Endothelial cell of umbilical vein (primary cell): ENCODE measurements around the gene TMEM128. TPM values are rescaled to one million over a fixed set of nuclear protein-coding genes. Genes with fewer than 3 reads are reported as not detected.

ENCODE experiments used
- BruUV-seq: library from RNA; stranded (reverse); fragments of 400-500 nt; replicated peaks from 2 replicates; lab custom pipeline; 2021; lab: Mats Ljungman, UMichigan
- CTCF ChIA-PET: fragments of 300-600, 350-600 bp; sonication (Branson Sonifier 250); formaldehyde crosslinking; loops from one replicate; lab custom pipeline; 2021; ENCODE audit warnings: antibody characterized with exemption, inconsistent platforms; lab: Charles Lee
- POLR2A ChIA-PET: fragments of 300-600, 350-600 bp; sonication (Branson Sonifier 250); formaldehyde crosslinking; loops from one replicate; lab custom pipeline; 2021; ENCODE audit warnings: antibody characterized with exemption, inconsistent platforms; lab: Charles Lee
- DNase-seq: peaks from one replicate; pipeline ENCODE4 v3.0.0-alpha.2; 2011; ENCODE audit warnings: low read depth, low spot score
- FAIRE-seq: peaks from 2 replicates; lab custom pipeline; 2011; peaks lifted over from hg19 to GRCh38; lab: Jason Lieb, UNC
- H2AFZ ChIP-seq: 2 replicates; pipeline ENCODE4 v1.6.0; 2012; ENCODE audit warnings: low read depth, low read length, control low read depth, inconsistent platforms
- H3K27ac ChIP-seq: 2 replicates; pipeline ENCODE4 v1.5.1; 2011; ENCODE audit warnings: low read depth, mild to moderate bottlenecking, control low read depth, low read length, moderate library complexity; ENCODE audit not compliant: insufficient read depth
- H3K27me3 ChIP-seq, 2 experiments: 2 replicates each; pipeline versions ENCODE4 v1.6.0 to v1.6.1; 2011; ENCODE audit warnings: low read length in 2 of 2, mixed read lengths in 1 of 2; ENCODE audit not compliant: control insufficient read depth in 2 of 2, insufficient read depth in 2 of 2
- H3K36me3 ChIP-seq, 2 experiments: 2 replicates in 1 of 2; 3 replicates in 1 of 2; pipeline ENCODE4 v1.5.1; 2011; ENCODE audit warnings: low read length in 2 of 2, mild to moderate bottlenecking in 1 of 2, moderate library complexity in 1 of 2; ENCODE audit not compliant: control insufficient read depth in 2 of 2, insufficient read depth in 2 of 2; ENCODE audit errors: extremely low read depth in 1 of 2
- H3K4me1 ChIP-seq: 3 replicates; pipeline ENCODE4 v1.5.1; 2011; ENCODE audit warnings: mild to moderate bottlenecking, low read length; ENCODE audit not compliant: control insufficient read depth, insufficient read depth; ENCODE audit errors: extremely low read depth
- H3K4me2 ChIP-seq: 2 replicates; pipeline ENCODE4 v1.6.1; 2011; ENCODE audit warnings: low read length, control low read depth, mixed read lengths; ENCODE audit not compliant: insufficient read depth
- H3K4me3 ChIP-seq, 3 experiments: fragments of 200-600 bp in 1 of 3; sonication (generic), shearing (Covaris generic) in 1 of 3; replicated peaks in 1 of 3; 2 replicates each; pipeline ENCODE4 v1.5.1; 2011 to 2016; ENCODE audit warnings: control low read depth in 3 of 3, low read length in 3 of 3, mild to moderate bottlenecking in 2 of 3, inconsistent platforms in 1 of 3, low read depth in 1 of 3, moderate library complexity in 1 of 3; ENCODE audit not compliant: insufficient read depth in 1 of 3
- H3K79me2 ChIP-seq: 2 replicates; pipeline ENCODE4 v1.6.0; 2012; ENCODE audit warnings: low read length, inconsistent platforms; ENCODE audit not compliant: control insufficient read depth, insufficient read depth
- H3K9ac ChIP-seq: replicated peaks from 2 replicates; pipeline ENCODE3; 2011; ENCODE audit warnings: low read length, control low read depth; ENCODE audit not compliant: insufficient read depth; ENCODE audit errors: extremely low read depth
- H3K9me1 ChIP-seq: replicated peaks from 3 replicates; pipeline ENCODE4 v1.6.0; 2011; ENCODE audit warnings: mild to moderate bottlenecking, low read length; ENCODE audit not compliant: control insufficient read depth, insufficient read depth; ENCODE audit errors: extremely low read depth
- H3K9me3 ChIP-seq: replicated peaks from 2 replicates; pipeline ENCODE4 v1.5.1; 2012; ENCODE audit warnings: low read length, inconsistent platforms; ENCODE audit not compliant: control insufficient read depth, insufficient read depth
- H4K20me1 ChIP-seq: replicated peaks from 2 replicates; pipeline ENCODE3; 2011; ENCODE audit warnings: mild to moderate bottlenecking, low read length; ENCODE audit not compliant: control insufficient read depth, insufficient read depth; ENCODE audit errors: extremely low read depth
- EZH2 ChIP-seq: IDR thresholded peaks from 2 replicates; pipeline ENCODE4 v1.6.1; 2012; ENCODE audit warnings: borderline replicate concordance, low read depth, mild to moderate bottlenecking, moderate library complexity, low read length, inconsistent platforms; ENCODE audit not compliant: severe bottlenecking
- FOS ChIP-seq: IDR thresholded peaks from 2 replicates; pipeline ENCODE4 v1.6.1; 2011; ENCODE audit warnings: mild to moderate bottlenecking, low read length, moderate library complexity, borderline replicate concordance; ENCODE audit not compliant: insufficient read depth
- GATA2 ChIP-seq: IDR thresholded peaks from 2 replicates; pipeline ENCODE4 v1.7.0; 2011; ENCODE audit warnings: low read depth, mild to moderate bottlenecking, moderate library complexity, mixed read lengths, low read length; ENCODE audit not compliant: insufficient read length, insufficient read depth
- JUN ChIP-seq: IDR thresholded peaks from 2 replicates; pipeline ENCODE4 v1.6.1; 2011; ENCODE audit warnings: borderline replicate concordance, low read depth; ENCODE audit not compliant: insufficient read length, insufficient read depth
- MYC ChIP-seq: IDR thresholded peaks from one replicate; pipeline ENCODE4 v1.6.1; 2011; ENCODE audit warnings: mild to moderate bottlenecking, low read depth, low read length
- POLR2A ChIP-seq: IDR thresholded peaks from 2 replicates; pipeline ENCODE4 v1.6.1; 2012; ENCODE audit warnings: low read depth, mild to moderate bottlenecking, control low read depth, low read length
- POLR2AphosphoS5 ChIP-seq: IDR thresholded peaks from 2 replicates; pipeline ENCODE4 v1.6.1; 2012; ENCODE audit warnings: low read depth, mild to moderate bottlenecking, control low read depth, low read length, moderate library complexity; ENCODE audit not compliant: insufficient read depth
- dilution Hi-C: fragments of 300-500 bp; cut with MboI; formaldehyde crosslinking; loops from one replicate; pipeline ENCODE4 v1.15.0; 2019; ENCODE audit warnings: low sequenced_read_pairs; ENCODE audit not compliant: extremely low pct_ligation_motif_present
- intact Hi-C: fragments of 100-400 bp; cut with micrococcal nuclease; formaldehyde crosslinking; loops from one replicate; pipeline ENCODE4 v1.10.0; 2022
- polyA plus RNA-seq, 4 experiments: library from polyadenylated mRNA; depleted of rRNA in 3 of 4; stranded (reverse) in 3 of 4; unstranded in 1 of 4; fragments of >200 nt; gene quantifications; 2 replicates each; pipeline versions ENCODE4 v1.2.1 to v1.2.3, GENCODE V29; 2011 to 2012; ENCODE audit warnings: missing spikeins in 1 of 4
- total RNA-seq: library from RNA; stranded (reverse); gene quantifications from 2 replicates; pipeline ENCODE4 v1.2.3, GENCODE V29; 2021
- TF ChIP-seq, protein P1 (sequence below): IDR thresholded peaks from 2 replicates; pipeline ENCODE4 v1.6.1; 2011; ENCODE audit not compliant: insufficient read depth, insufficient read length
- TF ChIP-seq, protein P2 (sequence below), 2 donors: IDR thresholded peaks; 1 replicate in 1 of 2; 2 replicates in 1 of 2; pipeline ENCODE4 v1.5.1; 2011; ENCODE audit warnings: low read length in 2 of 2, mild to moderate bottlenecking in 2 of 2, moderate library complexity in 2 of 2, control low read depth in 1 of 2, inconsistent platforms in 1 of 2, low read depth in 1 of 2; ENCODE audit not compliant: insufficient read depth in 1 of 2; ENCODE audit errors: extremely low read depth in 1 of 2

Gene TMEM128
- total and polyA plus RNA-seq, 2 donors (not counting 3 experiments of a cell fraction or from before 2014, with no cell fraction given), result 11.5 to 23.8 TPM

DNA sequence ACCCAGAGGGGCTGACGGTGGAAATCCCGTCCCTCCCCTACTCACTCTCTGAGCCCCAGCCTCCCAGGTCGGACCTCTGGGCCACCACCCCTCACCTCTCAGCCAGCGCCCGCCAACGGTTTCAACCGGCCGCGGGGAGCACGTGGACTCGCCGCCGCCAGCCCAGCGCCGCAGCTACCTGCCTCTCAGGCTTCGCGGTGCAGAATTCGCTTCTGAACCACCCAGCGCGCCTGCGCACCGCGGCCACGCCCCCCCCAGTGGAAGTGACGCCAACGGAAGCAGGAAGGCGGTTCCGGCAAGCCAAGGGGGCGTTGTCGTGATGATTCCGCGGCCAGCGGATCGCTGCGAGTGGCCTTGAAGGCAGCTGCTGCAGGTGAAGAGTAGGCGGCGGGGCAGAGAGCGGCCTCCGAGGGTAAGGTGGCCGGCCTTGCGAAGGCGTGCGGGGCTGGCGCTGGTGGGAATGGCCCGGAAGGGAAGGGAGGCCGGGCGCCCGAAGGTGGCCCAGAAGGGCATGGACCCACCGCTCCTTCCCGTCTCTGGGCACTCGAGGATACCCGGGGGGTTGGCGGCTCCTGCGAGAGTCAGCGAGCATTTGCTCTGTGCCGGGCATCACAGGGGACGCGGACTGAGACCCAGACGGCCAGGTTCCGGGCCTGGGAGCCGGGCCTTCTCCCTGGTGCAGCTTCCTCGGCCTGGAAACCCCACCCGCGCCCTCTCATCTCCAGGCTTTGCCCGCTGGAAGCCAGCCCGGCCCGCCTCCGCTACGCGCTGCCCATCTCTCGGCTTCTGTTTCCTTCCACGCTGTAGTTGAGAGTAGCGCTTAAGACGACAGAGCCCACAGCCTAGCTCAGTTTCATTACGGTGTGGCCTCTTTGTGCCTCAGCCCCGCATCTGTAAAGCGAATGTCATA is 42.2 kb upstream of the TMEM128 start, which contains the start of the genes LYAR and ZBTB49:
TSS of gene LYAR (minus strand) at position 214 of the 910 bp plus-strand sequence. CDS start 6,412 bp downstream, outside the sequence.
TSS of gene ZBTB49 (plus strand) at position 311 of the 910 bp plus-strand sequence. CDS start 9,695 bp downstream, outside the sequence.
- POLR2A ChIA-PET, result no interaction called here
- intact Hi-C loops, result loop anchor here (1.0 to 2.0 kb wide), 3 partner anchors 20 to 45 kb away; no protein-coding TSS in a partner anchor

More for the DNA sequence above, 42.2 kb upstream of the TMEM128 start, which contains the start of the genes LYAR and ZBTB49:
- Histone ChIP-seq H3K4me3 (peak within 1 kb of the TSS; percentile 81 to 94 (median 89)), H3K9me1 (no peaks in the 10 kb centered on the region), H3K4me1 (peaks cover 17% of the 10 kb centered on the region), H3K27ac (peak within 1 kb of the TSS; percentile 41), H3K36me3 (peaks cover 0 to 2% of the 10 kb centered on the region in 2 experiments), H3K9ac (peak within 1 kb of the TSS; percentile 74), H3K27me3 (no peaks in the 10 kb centered on the region), H3K9me3 (no peaks in the 10 kb centered on the region), H3K79me2 (peaks cover 56% of the 10 kb centered on the region), H2AFZ (peak within 1 kb of the TSS; percentile 85), H4K20me1 (no peaks in the 10 kb centered on the region), H3K4me2 (peak within 1 kb of the TSS; percentile 67)
- TF ChIP-seq, protein P1, sequence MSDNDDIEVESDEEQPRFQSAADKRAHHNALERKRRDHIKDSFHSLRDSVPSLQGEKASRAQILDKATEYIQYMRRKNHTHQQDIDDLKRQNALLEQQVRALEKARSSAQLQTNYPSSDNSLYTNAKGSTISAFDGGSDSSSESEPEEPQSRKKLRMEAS, result peak; percentile 77
- TF ChIP-seq EZH2 (no peak), JUN (no peak), GATA2 (no peak), MYC (no peak), POLR2A (peak; percentile 78), FOS (no peak), POLR2AphosphoS5 (peak; percentile 63)
- TF ChIP-seq, protein P2, sequence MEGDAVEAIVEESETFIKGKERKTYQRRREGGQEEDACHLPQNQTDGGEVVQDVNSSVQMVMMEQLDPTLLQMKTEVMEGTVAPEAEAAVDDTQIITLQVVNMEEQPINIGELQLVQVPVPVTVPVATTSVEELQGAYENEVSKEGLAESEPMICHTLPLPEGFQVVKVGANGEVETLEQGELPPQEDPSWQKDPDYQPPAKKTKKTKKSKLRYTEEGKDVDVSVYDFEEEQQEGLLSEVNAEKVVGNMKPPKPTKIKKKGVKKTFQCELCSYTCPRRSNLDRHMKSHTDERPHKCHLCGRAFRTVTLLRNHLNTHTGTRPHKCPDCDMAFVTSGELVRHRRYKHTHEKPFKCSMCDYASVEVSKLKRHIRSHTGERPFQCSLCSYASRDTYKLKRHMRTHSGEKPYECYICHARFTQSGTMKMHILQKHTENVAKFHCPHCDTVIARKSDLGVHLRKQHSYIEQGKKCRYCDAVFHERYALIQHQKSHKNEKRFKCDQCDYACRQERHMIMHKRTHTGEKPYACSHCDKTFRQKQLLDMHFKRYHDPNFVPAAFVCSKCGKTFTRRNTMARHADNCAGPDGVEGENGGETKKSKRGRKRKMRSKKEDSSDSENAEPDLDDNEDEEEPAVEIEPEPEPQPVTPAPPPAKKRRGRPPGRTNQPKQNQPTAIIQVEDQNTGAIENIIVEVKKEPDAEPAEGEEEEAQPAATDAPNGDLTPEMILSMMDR (IDR thresholded peaks at IDR 0.05; ENCODE audit: extremely low read depth in 1 of 2, insufficient read depth in 1 of 2, low read depth in 1 of 2, low read length in 2 of 2), result no peak
- dilution Hi-C loops, result no loop called here
- DNase-seq (peak; percentile 94), FAIRE-seq (peak; percentile 97)
- no TSS peak for BruUV-seq
- CTCF ChIA-PET, result interaction anchor here (1.1 to 1.4 kb wide), 4 partner anchors 17 to 39 kb away, joined by 3 to 7 read pairs (median 4); no protein-coding TSS in a partner anchor
